Activated CD4-positive, alpha-beta memory T cell treated with anti-CD3 and anti-CD28 coated beads for 36 hours (primary cell): Measurements from ENCODE around the gene TACC3. TPM values are rescaled to one million over a fixed set of nuclear protein-coding genes. Genes with fewer than 3 reads are reported as not detected.

Experiments used
- CTCF ChIA-PET: fragments of 350-600 bp; sonication (Branson Sonifier 250); formaldehyde crosslinking; loops from one replicate; lab custom pipeline; 2021; ENCODE audit warnings: antibody characterized with exemption, inconsistent platforms; lab: Charles Lee
- POLR2A ChIA-PET: fragments of 350-600 bp; sonication (Branson Sonifier 250); formaldehyde crosslinking; loops from one replicate; lab custom pipeline; 2021; ENCODE audit warnings: antibody characterized with exemption; lab: Charles Lee
- DNase-seq: peaks from one replicate; pipeline ENCODE4 v3.0.0-alpha.2; 2020
- H3K27ac Mint-ChIP-seq: one replicate; pipeline ENCODE4 v1.8.0; 2021; ENCODE audit warnings: mixed read lengths
- H3K27me3 Mint-ChIP-seq: one replicate; pipeline ENCODE4 v1.8.0; 2021; ENCODE audit warnings: mixed read lengths
- H3K36me3 Mint-ChIP-seq: one replicate; pipeline ENCODE4 v1.8.0; 2021; ENCODE audit warnings: mixed read lengths
- H3K4me1 Mint-ChIP-seq: one replicate; pipeline ENCODE4 v1.8.0; 2021; ENCODE audit warnings: low read depth, mixed read lengths
- H3K4me3 Mint-ChIP-seq: one replicate; pipeline ENCODE4 v1.8.0; 2021; ENCODE audit warnings: mild to moderate bottlenecking, mixed read lengths
- H3K9me3 Mint-ChIP-seq: one replicate; pipeline ENCODE4 v1.8.0; 2021; ENCODE audit warnings: mixed read lengths
- intact Hi-C: fragments of 100-400 bp; cut with micrococcal nuclease; formaldehyde crosslinking; loops from one replicate; pipeline ENCODE4 v1.15.1; 2023
- total RNA-seq, 2 experiments: library from RNA; stranded (reverse); gene quantifications; one replicate each; pipeline ENCODE4 v1.2.3, GENCODE V29; 2021

TACC3 gene
- total RNA-seq, 2 experiments from 2014 or later, result 194 to 201 TPM

GRCh38 chr4:1749370-1749769 is 28.0 kb downstream of the TACC3 start:
- Mint-ChIP-seq H3K4me1 (no peaks in the 10 kb centered on the region), H3K4me3 (no peak overlapping the region), H3K27ac (no peak overlapping the region), H3K36me3 (peaks cover 2% of the 10 kb centered on the region), H3K9me3 (no peaks in the 10 kb centered on the region), H3K27me3 (no peaks in the 10 kb centered on the region)
- ChIA-PET CTCF (interaction anchor here (3.1 to 3.5 kb wide), 2 partner anchors 19 to 60 kb away, joined by 21 to 63 read pairs; no protein-coding TSS in a partner anchor), POLR2A (no interaction called here)
- intact Hi-C loops, result loop anchor here (2.0 to 5.0 kb wide), 2 partner anchors 43 to 149 kb away; partner anchors contain the start of gene FGFR3
- DNase-seq, result no peak

- ChIA-PET POLR2A (no interaction called here), CTCF (interaction anchor here (3.5 kb wide), 1 partner anchor 60 kb away, joined by 63 read pairs; no protein-coding TSS in a partner anchor)
- no peaks in the 10 kb centered on the region for H3K36me3 Mint-ChIP-seq
- no peak overlapping the region for H3K27ac Mint-ChIP-seq
- no peak overlapping the region for H3K4me3 Mint-ChIP-seq
- no peaks in the 10 kb centered on the region for H3K27me3 Mint-ChIP-seq
- H3K4me1 Mint-ChIP-seq, result no peaks in the 10 kb centered on the region
- intact Hi-C loops, result loop anchor here (2.0 to 5.0 kb wide), 2 partner anchors 42 to 149 kb away; partner anchors contain the start of gene FGFR3
- H3K9me3 Mint-ChIP-seq, result no peaks in the 10 kb centered on the region
- no peak for DNase-seq
Measured at GRCh38 chr4:1749826-1750225, 28.5 kb downstream of the TACC3 start.

DNA sequence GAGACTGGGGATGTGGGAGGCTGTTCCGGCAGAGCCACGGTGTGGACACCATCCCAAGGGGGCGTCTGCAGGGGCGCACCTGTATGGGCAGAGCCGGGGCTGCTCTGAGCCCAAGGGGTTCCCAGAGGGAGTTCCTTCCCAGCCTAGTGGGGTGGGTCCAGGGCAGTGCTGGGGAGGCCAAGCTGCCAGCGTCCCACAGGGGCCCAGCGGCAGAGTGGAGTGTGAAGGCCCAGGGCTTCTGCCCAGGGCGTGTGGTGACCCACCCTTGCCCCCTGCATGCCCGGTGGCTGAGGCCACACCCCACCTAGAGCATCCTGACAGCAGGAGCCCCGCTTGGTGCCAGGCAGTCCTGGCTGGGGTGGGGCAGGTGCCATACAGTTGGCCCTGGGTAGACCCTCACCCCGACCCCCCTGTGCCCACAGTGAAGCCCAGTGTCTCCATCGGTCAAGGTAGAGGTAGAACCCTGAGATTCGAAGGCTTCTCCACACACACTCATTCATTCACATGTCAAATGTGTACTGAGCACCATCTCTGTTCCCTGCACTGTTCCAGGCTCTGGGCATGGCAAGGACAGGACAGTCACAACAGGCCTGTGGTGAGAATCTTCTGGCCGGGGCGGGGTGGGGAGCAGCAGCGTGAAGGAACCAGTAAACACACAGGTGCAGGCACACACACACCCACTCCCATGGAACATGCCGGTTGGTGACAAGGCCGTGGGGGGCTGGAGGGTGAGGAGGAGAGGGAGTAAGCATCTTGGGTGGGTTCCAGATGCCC is 29.2 kb downstream of the TACC3 start:
- H3K9me3 Mint-ChIP-seq, result no peaks in the 10 kb centered on the region
- H3K4me1 Mint-ChIP-seq, result no peaks in the 10 kb centered on the region
- no peaks in the 10 kb centered on the region for H3K27me3 Mint-ChIP-seq
- ChIA-PET CTCF (no interaction called here), POLR2A (no interaction called here)
- intact Hi-C loops, result no loop called here
- DNase-seq, result no peak
- H3K27ac Mint-ChIP-seq, result no peak overlapping the region
- no peaks in the 10 kb centered on the region for H3K36me3 Mint-ChIP-seq
- no peak overlapping the region for H3K4me3 Mint-ChIP-seq

GRCh38 chr4:1751155-1751918 is 30.0 kb downstream of the TACC3 start:
- H3K4me1 Mint-ChIP-seq, result no peaks in the 10 kb centered on the region
- POLR2A ChIA-PET, result interaction anchor here (1.0 kb wide), 1 partner anchor 59 kb away, joined by 3 read pairs; no protein-coding TSS in a partner anchor
- no peak overlapping the region for H3K27ac Mint-ChIP-seq
- no peaks in the 10 kb centered on the region for H3K27me3 Mint-ChIP-seq
- DNase-seq, result no peak
- no peaks in the 10 kb centered on the region for H3K36me3 Mint-ChIP-seq
- intact Hi-C loops, result no loop called here
- H3K9me3 Mint-ChIP-seq, result no peaks in the 10 kb centered on the region
- H3K4me3 Mint-ChIP-seq, result no peak overlapping the region
- CTCF ChIA-PET, result interaction anchor here (0.8 to 2.0 kb wide), 3 partner anchors 17 to 148 kb away, joined by 3 to 13 read pairs (median 3); no protein-coding TSS in a partner anchor

GRCh38 chr4:1751919-1752283 is 30.6 kb downstream of the TACC3 start:
- no peak overlapping the region for H3K27ac Mint-ChIP-seq
- H3K27me3 Mint-ChIP-seq, result no peaks in the 10 kb centered on the region
- intact Hi-C loops, result no loop called here
- no peaks in the 10 kb centered on the region for H3K36me3 Mint-ChIP-seq
- DNase-seq, result no peak
- ChIA-PET POLR2A (interaction anchor here (1.0 kb wide), 1 partner anchor 59 kb away, joined by 3 read pairs; no protein-coding TSS in a partner anchor), CTCF (interaction anchor here (0.8 to 2.0 kb wide), 5 partner anchors 16 to 148 kb away, joined by 3 to 13 read pairs (median 3); no protein-coding TSS in a partner anchor)
- no peak overlapping the region for H3K4me3 Mint-ChIP-seq
- no peaks in the 10 kb centered on the region for H3K9me3 Mint-ChIP-seq
- no peaks in the 10 kb centered on the region for H3K4me1 Mint-ChIP-seq

- Mint-ChIP-seq H3K27ac (no peak overlapping the region), H3K4me3 (no peak overlapping the region), H3K36me3 (no peaks in the 10 kb centered on the region), H3K9me3 (no peaks in the 10 kb centered on the region), H3K27me3 (no peaks in the 10 kb centered on the region), H3K4me1 (no peaks in the 10 kb centered on the region)
- intact Hi-C loops, result no loop called here
- CTCF ChIA-PET, result interaction anchor here (1.0 to 2.0 kb wide), 4 partner anchors 15 to 147 kb away, joined by 3 to 13 read pairs (median 4); no protein-coding TSS in a partner anchor
- DNase-seq, result peak; percentile 80
- POLR2A ChIA-PET, result interaction anchor here (1.0 kb wide), 1 partner anchor 58 kb away, joined by 3 read pairs; no protein-coding TSS in a partner anchor
Measured at GRCh38 chr4:1752284-1753041, 31.1 kb downstream of the TACC3 start.

GRCh38 chr4:1753294-1753696 is 32.0 kb downstream of the TACC3 start:
- Mint-ChIP-seq H3K36me3 (no peaks in the 10 kb centered on the region), H3K4me1 (no peaks in the 10 kb centered on the region), H3K9me3 (no peaks in the 10 kb centered on the region), H3K4me3 (no peak overlapping the region), H3K27ac (no peak overlapping the region), H3K27me3 (no peaks in the 10 kb centered on the region)
- ChIA-PET CTCF (no interaction called here), POLR2A (no interaction called here)
- no peak for DNase-seq
- intact Hi-C loops, result no loop called here

DNA sequence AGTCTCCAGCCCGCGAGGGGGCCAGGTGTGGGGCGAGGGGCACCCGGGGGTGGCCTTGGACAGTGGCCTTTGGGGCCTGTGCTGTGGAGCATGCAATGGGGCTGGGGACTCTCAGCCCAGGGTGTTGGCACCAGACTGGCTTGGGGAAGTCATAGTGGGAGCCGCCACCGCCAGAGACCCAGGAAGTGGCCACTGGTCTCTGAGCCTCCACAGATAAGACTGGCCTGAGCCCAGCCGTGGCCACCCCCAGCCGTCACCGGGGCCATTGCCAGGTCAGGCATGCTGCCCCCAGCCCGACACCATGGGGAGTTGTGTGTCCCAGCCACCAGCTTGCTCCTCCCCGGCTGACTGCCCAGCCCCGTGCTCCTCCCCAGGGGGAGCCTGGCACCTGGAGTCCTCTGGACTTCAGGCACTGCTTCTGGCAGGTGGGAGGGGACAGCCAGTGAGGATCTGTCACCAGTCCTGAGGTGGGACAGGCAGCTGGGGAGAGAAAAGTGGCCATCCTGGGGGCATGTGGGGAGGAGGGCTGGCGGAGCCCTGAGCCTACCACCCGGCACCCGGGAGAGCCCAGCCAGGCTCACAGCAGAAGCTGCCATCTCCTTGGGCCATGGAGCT is 32.5 kb downstream of the TACC3 start:
- CTCF ChIA-PET, result no interaction called here
- Mint-ChIP-seq H3K4me1 (no peaks in the 10 kb centered on the region), H3K27ac (no peak overlapping the region), H3K9me3 (no peaks in the 10 kb centered on the region), H3K27me3 (no peaks in the 10 kb centered on the region), H3K4me3 (no peak overlapping the region), H3K36me3 (no peaks in the 10 kb centered on the region)
- no peak for DNase-seq
- POLR2A ChIA-PET, result no interaction called here
- intact Hi-C loops, result no loop called here

GRCh38 chr4:1754336-1754735 is 33.0 kb downstream of the TACC3 start:
- ChIA-PET POLR2A (no interaction called here), CTCF (no interaction called here)
- intact Hi-C loops, result no loop called here
- Mint-ChIP-seq H3K4me3 (no peak overlapping the region), H3K9me3 (no peaks in the 10 kb centered on the region), H3K36me3 (no peaks in the 10 kb centered on the region), H3K27me3 (no peaks in the 10 kb centered on the region), H3K4me1 (no peaks in the 10 kb centered on the region), H3K27ac (no peak overlapping the region)
- DNase-seq, result no peak

DNA sequence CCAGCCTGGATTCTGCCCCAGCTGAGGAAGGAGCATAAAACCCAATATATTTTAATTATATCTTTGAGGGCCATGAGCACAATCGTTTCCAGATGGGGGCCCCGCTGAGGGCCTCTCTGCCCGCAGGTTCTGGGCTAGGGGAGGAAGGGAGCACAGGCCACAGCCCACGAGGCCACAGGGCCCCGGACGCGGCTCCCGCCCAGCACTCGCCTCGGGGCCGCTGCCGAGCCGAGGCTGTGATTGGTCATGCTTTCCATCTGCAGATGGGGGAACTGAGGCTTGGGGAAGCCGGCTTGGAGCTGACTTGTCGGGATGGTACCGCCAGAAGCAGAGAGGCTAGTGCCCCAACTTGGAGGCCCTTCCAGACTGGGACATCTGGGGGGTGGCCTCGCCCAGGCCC is 34.0 kb downstream of the TACC3 start:
- intact Hi-C loops, result no loop called here
- no peak overlapping the region for H3K27ac Mint-ChIP-seq
- H3K36me3 Mint-ChIP-seq, result no peaks in the 10 kb centered on the region
- no peak overlapping the region for H3K4me3 Mint-ChIP-seq
- H3K4me1 Mint-ChIP-seq, result no peaks in the 10 kb centered on the region
- DNase-seq, result no peak
- ChIA-PET CTCF (no interaction called here), POLR2A (no interaction called here)
- H3K9me3 Mint-ChIP-seq, result no peaks in the 10 kb centered on the region
- no peaks in the 10 kb centered on the region for H3K27me3 Mint-ChIP-seq

DNA sequence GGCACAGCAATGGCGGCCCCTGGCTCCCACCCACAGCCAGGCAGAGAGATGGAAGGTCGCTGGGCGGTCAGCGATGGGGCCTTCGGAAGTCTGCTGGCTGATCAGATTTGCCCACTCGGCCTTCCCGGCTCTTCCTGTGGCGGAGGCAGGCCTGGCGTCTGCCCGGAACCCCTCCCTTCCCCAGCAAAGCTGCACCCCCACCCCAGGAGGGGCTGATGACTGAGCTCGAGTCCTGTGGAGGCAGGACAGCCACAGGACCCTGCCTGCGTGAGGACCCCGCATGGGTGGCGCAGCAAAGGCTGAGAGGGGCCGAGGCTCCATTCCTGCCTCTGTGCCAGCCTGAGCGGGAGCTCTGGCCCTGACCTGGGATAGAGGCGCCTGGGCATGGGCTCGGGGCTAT is 34.8 kb downstream of the TACC3 start:
- H3K27ac Mint-ChIP-seq, result no peak overlapping the region
- H3K36me3 Mint-ChIP-seq, result no peaks in the 10 kb centered on the region
- DNase-seq, result no peak
- no peaks in the 10 kb centered on the region for H3K9me3 Mint-ChIP-seq
- H3K4me1 Mint-ChIP-seq, result no peaks in the 10 kb centered on the region
- ChIA-PET POLR2A (no interaction called here), CTCF (interaction anchor here (1.6 kb wide), 1 partner anchor 12 kb away, joined by 5 read pairs; no protein-coding TSS in a partner anchor)
- no peak overlapping the region for H3K4me3 Mint-ChIP-seq
- intact Hi-C loops, result no loop called here
- no peaks in the 10 kb centered on the region for H3K27me3 Mint-ChIP-seq
